H7 (cell line): ENCODE measurements around the gene DOK3. TPM values are rescaled to one million over a fixed set of nuclear protein-coding genes. Genes with fewer than 3 reads are reported as not detected.
A peak's percentile ranks its signal among the peaks of the same experiment; 100 is the strongest.

Experiments used
- DNase-seq: peaks from one replicate; pipeline ENCODE4 v3.0.0; 2012
- H3K27me3 ChIP-seq: 2 replicates; pipeline ENCODE4 v1.6.0; 2011; ENCODE audit warnings: mild to moderate bottlenecking, low read length; ENCODE audit not compliant: control insufficient read depth, insufficient read depth
- H3K36me3 ChIP-seq: replicated peaks from 2 replicates; pipeline ENCODE4 v1.5.1; 2011; ENCODE audit warnings: low read length; ENCODE audit not compliant: control insufficient read depth, insufficient read depth
- H3K4me3 ChIP-seq: 2 replicates; pipeline ENCODE4 v1.5.1; 2011; ENCODE audit warnings: low read depth, mild to moderate bottlenecking, control low read depth, low read length, moderate library complexity; ENCODE audit not compliant: insufficient read depth
- total RNA-seq: library from RNA; depleted of rRNA; stranded (reverse); fragments of >200 nt; shearing (Covaris generic); gene quantifications from 2 replicates; pipeline ENCODE4 v1.2.3, GENCODE V29; 2014

DOK3 gene
- total RNA-seq, 1 experiment from 2014 or later, result 0.76 TPM

DNA sequence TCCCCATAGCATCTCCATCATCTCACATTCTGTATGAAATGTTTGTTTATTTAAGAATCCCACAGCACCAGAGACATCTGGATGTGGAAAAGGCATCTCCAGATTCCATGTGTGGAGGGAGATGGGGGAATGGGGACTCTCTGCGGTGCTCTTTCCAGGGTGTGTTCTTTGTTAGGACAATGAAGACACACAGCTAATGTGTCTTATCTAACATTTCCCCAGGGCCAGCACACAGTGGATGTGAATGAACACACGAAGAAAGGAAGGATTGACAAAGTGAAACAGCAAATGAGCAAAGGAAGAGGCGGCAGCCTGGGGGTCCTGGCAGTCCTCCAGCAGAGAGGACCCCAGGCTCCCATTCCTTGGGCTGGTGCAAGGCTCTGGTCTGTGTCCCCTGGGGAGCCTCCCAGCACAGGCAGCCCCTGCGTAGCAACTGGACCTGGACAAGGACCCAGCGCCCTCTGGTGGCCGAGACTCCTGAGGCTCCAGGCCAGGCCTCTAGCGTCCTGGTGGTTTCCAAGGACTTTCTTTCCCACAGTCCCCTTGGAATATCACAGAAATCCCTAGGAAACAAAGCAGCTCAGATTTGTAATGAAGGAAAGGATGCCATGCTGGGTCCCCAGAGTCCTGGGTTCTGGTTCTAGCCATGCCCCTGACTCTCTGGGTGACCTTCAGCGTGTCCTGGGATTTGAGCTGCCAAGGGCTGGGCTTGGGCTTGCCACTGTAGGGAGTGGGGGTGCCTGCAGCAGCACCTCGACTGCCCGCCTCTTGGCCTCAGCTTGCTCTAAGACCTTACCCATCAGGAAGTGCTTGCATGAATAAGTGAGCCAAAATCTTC lies 8.7 kb downstream of the DOK3 start:
- H3K4me3 ChIP-seq, result no peak overlapping the region
- H3K27me3 ChIP-seq, result peaks cover 11% of the 10 kb centered on the region
- H3K36me3 ChIP-seq, result no peaks in the 10 kb centered on the region; the same call in 1 of the 2 replicates
- peak; percentile 97 for DNase-seq

GRCh38 chr5:177499842-177500241 lies 9.8 kb downstream of the DOK3 start:
- H3K4me3 ChIP-seq, result no peak overlapping the region
- no peak for DNase-seq
- H3K36me3 ChIP-seq, result peaks cover 2% of the 10 kb centered on the region; the same call in 1 of the 2 replicates
- H3K27me3 ChIP-seq, result peaks cover 11% of the 10 kb centered on the region

GRCh38 chr5:177498013-177498787 lies 11.4 kb downstream of the DOK3 start:
- peak; percentile 84 for DNase-seq
- H3K36me3 ChIP-seq, result peaks cover 10% of the 10 kb centered on the region
- peaks cover 11% of the 10 kb centered on the region for H3K27me3 ChIP-seq
- H3K4me3 ChIP-seq, result peak overlapping the region; percentile 57

GRCh38 chr5:177497292-177498012 lies 12.2 kb downstream of the DOK3 start, which contains the start of gene PDLIM7:
PDLIM7 (minus strand) TSS chr5:177497604; CDS start chr5:177496512, 1,092 bp downstream.
- Histone ChIP-seq H3K4me3 (peak within 1 kb of the TSS; percentile 87), H3K36me3 (peaks cover 13% of the 10 kb centered on the region), H3K27me3 (peaks cover 11% of the 10 kb centered on the region)
- peak; percentile 100 for DNase-seq

- peaks cover 11% of the 10 kb centered on the region for H3K27me3 ChIP-seq
- DNase-seq, result peak; percentile 98
- H3K4me3 ChIP-seq, result peak overlapping the region; percentile 87
- peaks cover 13% of the 10 kb centered on the region for H3K36me3 ChIP-seq
Observed at GRCh38 chr5:177496727-177497291, 12.8 kb downstream of the DOK3 start.

- Histone ChIP-seq H3K27me3 (peaks cover 11% of the 10 kb centered on the region), H3K36me3 (peaks cover 13% of the 10 kb centered on the region), H3K4me3 (peak overlapping the region; percentile 61)
- DNase-seq, result peak; percentile 78
Observed at GRCh38 chr5:177496070-177496726, 13.4 kb downstream of the DOK3 start.

GRCh38 chr5:177495243-177496060 lies 14.2 kb downstream of the DOK3 start:
- peak; percentile 91 for DNase-seq
- Histone ChIP-seq H3K27me3 (peaks cover 11% of the 10 kb centered on the region), H3K4me3 (peak overlapping the region; percentile 61; the same call in 1 of the 2 replicates), H3K36me3 (peaks cover 18% of the 10 kb centered on the region)

- DNase-seq, result peak; percentile 81
- H3K4me3 ChIP-seq, result no peak overlapping the region
- peaks cover 24% of the 10 kb centered on the region for H3K36me3 ChIP-seq
- H3K27me3 ChIP-seq, result peaks cover 11% of the 10 kb centered on the region
Observed at GRCh38 chr5:177494346-177495195, 15.1 kb downstream of the DOK3 start.

DNA sequence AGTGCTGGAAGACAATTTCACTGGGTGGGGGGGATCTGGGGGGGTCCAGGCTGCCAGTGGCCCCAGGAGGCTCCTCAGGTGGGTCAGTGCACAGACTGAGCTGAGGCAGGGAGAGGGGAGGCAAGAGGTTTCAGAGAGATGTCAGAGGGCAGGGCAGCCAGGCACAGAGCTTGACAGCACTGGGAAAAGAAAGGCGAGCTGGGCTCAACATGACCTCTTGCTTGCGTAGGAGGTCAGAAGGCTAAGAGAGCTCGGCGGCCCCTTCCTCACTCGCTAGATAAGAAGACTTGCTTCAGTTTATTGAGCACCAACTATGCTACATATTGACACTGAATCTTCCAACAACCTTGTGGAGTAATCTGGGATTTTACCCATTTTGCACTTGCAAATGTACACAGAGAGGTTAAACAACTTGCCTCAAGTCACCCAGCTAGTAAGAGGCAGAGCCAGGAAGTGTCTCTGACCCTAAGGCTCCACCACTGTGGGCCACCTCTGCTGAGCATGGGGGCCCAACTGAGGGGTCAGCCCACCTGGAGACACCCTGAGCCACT lies 15.8 kb downstream of the DOK3 start:
- peaks cover 29% of the 10 kb centered on the region for H3K36me3 ChIP-seq
- no peak overlapping the region for H3K4me3 ChIP-seq
- H3K27me3 ChIP-seq, result peaks cover 10% of the 10 kb centered on the region
- DNase-seq, result no peak

GRCh38 chr5:177492841-177493240 lies 16.8 kb downstream of the DOK3 start:
- no peak for DNase-seq
- Histone ChIP-seq H3K4me3 (no peak overlapping the region), H3K36me3 (peaks cover 36% of the 10 kb centered on the region), H3K27me3 (no peaks in the 10 kb centered on the region)

GRCh38 chr5:177491983-177492746 lies 17.5 kb downstream of the DOK3 start:
- DNase-seq, result peak; percentile 78
- no peaks in the 10 kb centered on the region for H3K27me3 ChIP-seq
- H3K36me3 ChIP-seq, result peaks cover 43% of the 10 kb centered on the region
- no peak overlapping the region for H3K4me3 ChIP-seq
